HepG2 (cell line): ENCODE data around the gene GZF1. TPM values are rescaled to one million over a fixed set of nuclear protein-coding genes. Genes with fewer than 3 reads are reported as not detected.

Experiments used
- BCL3 ChIP-seq: sonication (generic); formaldehyde crosslinking; IDR thresholded peaks from 2 replicates; pipeline ENCODE4 v1.5.1; 2020; ENCODE audit warnings: mild to moderate bottlenecking, missing genetic modification reagents, moderate library complexity
- CHCHD3 ChIP-seq: sonication (generic); formaldehyde crosslinking; IDR thresholded peaks from 2 replicates; pipeline ENCODE4 v1.8.0; 2022; ENCODE audit warnings: mild to moderate bottlenecking, missing genetic modification reagents, moderate library complexity
- ETS1 ChIP-seq: sonication (generic); formaldehyde crosslinking; IDR thresholded peaks from 2 replicates; pipeline ENCODE4 v1.4.0; 2020; ENCODE audit warnings: missing genetic modification reagents
- GATA4 ChIP-seq: sonication (generic); IDR thresholded peaks from 2 replicates; pipeline ENCODE4 v1.6.1; 2016; ENCODE audit warnings: antibody characterized with exemption, low read depth, borderline replicate concordance
- GMEB1 ChIP-seq: sonication (generic); formaldehyde crosslinking; IDR thresholded peaks from 2 replicates; pipeline ENCODE4 v1.5.1; 2020; ENCODE audit warnings: missing genetic modification reagents, mild to moderate bottlenecking, borderline replicate concordance
- HIVEP1 ChIP-seq: sonication (generic); formaldehyde crosslinking; IDR thresholded peaks from 2 replicates; pipeline ENCODE4 v1.4.0; 2020; ENCODE audit warnings: mild to moderate bottlenecking, missing genetic modification reagents
- MAFK ChIP-seq, 2 experiments: IDR thresholded peaks in 1 of 2; conservative IDR thresholded peaks in 1 of 2; 2 replicates each; pipeline ENCODE4 v1.6.1; 2011; ENCODE audit warnings: improper control_type of control experiment in 2 of 2, low read length in 2 of 2
- ONECUT2 ChIP-seq: sonication (generic); formaldehyde crosslinking; IDR thresholded peaks from 2 replicates; pipeline ENCODE4 v1.4.0; 2020; ENCODE audit warnings: missing genetic modification reagents
- RBM22 ChIP-seq: fragments of 200-400 bp; formaldehyde crosslinking; optimal IDR thresholded peaks from 2 replicates; pipeline ENCODE3; 2017; ENCODE audit warnings: mild to moderate bottlenecking, low read length, moderate library complexity
- RELA ChIP-seq: sonication (generic); formaldehyde crosslinking; IDR thresholded peaks from 2 replicates; pipeline ENCODE4 v1.4.0; 2020; ENCODE audit warnings: missing genetic modification reagents
- SALL2 ChIP-seq: sonication (generic); formaldehyde crosslinking; IDR thresholded peaks from 2 replicates; pipeline ENCODE4 v1.8.1; 2023; ENCODE audit warnings: mild to moderate bottlenecking, missing genetic modification reagents, inconsistent platforms
- SATB2 ChIP-seq: sonication (generic); formaldehyde crosslinking; IDR thresholded peaks from 2 replicates; pipeline ENCODE4 v1.5.0; 2020; ENCODE audit warnings: missing genetic modification reagents
- ZMYM2 ChIP-seq: sonication (generic); formaldehyde crosslinking; IDR thresholded peaks from 2 replicates; pipeline ENCODE4 v1.8.0; 2022; ENCODE audit warnings: mild to moderate bottlenecking, missing genetic modification reagents
- ZNF20 ChIP-seq: sonication (generic); formaldehyde crosslinking; IDR thresholded peaks from 2 replicates; pipeline ENCODE4 v1.4.0; 2020; ENCODE audit warnings: mild to moderate bottlenecking, moderate library complexity, missing genetic modification reagents
- ZNF235 ChIP-seq: sonication (generic); formaldehyde crosslinking; IDR thresholded peaks from 2 replicates; pipeline ENCODE4 v1.8.1; 2023; ENCODE audit warnings: mild to moderate bottlenecking, missing genetic modification reagents, borderline replicate concordance
- ZNF260 ChIP-seq: sonication (generic); formaldehyde crosslinking; IDR thresholded peaks from 2 replicates; pipeline ENCODE4 v1.4.0; 2020; ENCODE audit warnings: missing genetic modification reagents, low read depth, mild to moderate bottlenecking, borderline replicate concordance
- ZNF337 ChIP-seq: sonication (generic); formaldehyde crosslinking; IDR thresholded peaks from 2 replicates; pipeline ENCODE4 v1.5.1; 2020; ENCODE audit warnings: missing genetic modification reagents, low read depth, mild to moderate bottlenecking, borderline replicate concordance
- ZNF383 ChIP-seq: sonication (generic); formaldehyde crosslinking; IDR thresholded peaks from 2 replicates; pipeline ENCODE4 v1.4.0; 2020; ENCODE audit warnings: missing genetic modification reagents, mild to moderate bottlenecking, borderline replicate concordance
- ZNF446 ChIP-seq: sonication (generic); formaldehyde crosslinking; IDR thresholded peaks from 2 replicates; pipeline ENCODE4 v1.5.0; 2020; ENCODE audit warnings: mild to moderate bottlenecking, missing genetic modification reagents
- ZNF616 ChIP-seq: sonication (generic); formaldehyde crosslinking; IDR thresholded peaks from 2 replicates; pipeline ENCODE4 v1.5.0; 2020; ENCODE audit warnings: low read depth, mild to moderate bottlenecking, missing genetic modification reagents
- ZNF768 ChIP-seq: sonication (generic); formaldehyde crosslinking; IDR thresholded peaks from 2 replicates; pipeline ENCODE4 v1.4.0; 2020; ENCODE audit warnings: missing genetic modification reagents
- ZSCAN5A ChIP-seq: sonication (generic); formaldehyde crosslinking; IDR thresholded peaks from 2 replicates; pipeline ENCODE4 v1.8.0; 2022; ENCODE audit warnings: mild to moderate bottlenecking, missing genetic modification reagents, borderline replicate concordance
- polyA plus RNA-seq, 8 experiments: library from polyadenylated mRNA; depleted of rRNA in 3 of 8; stranded (reverse) in 7 of 8; unstranded in 1 of 8; fragments of >200 nt; fragmentation: Illumina TruSeq in 4 of 8; extraction: Trizol in 4 of 8; gene quantifications; 2 replicates each; pipeline versions ENCODE4 v1.2.1 to v1.2.3, GENCODE V29; 2011 to 2016; ENCODE audit warnings: low read depth in 4 of 8, missing spikeins in 1 of 8, mixed read lengths in 1 of 8; ENCODE audit not compliant: insufficient read depth in 1 of 8
- total RNA-seq, 5 experiments: library from RNA; depleted of rRNA; stranded (reverse); fragments of >200 nt; fragmentation: Illumina TruSeq; extraction: Trizol; gene quantifications; 2 replicates each; pipeline ENCODE4 v1.2.3, GENCODE V29; 2016; ENCODE audit warnings: low read depth in 1 of 5

The GZF1 gene
- total and polyA plus RNA-seq, 2 of the 13 experiments (the other 11 are each of a cell fraction or from before 2014, with no cell fraction given) = 16.9 to 26.0 TPM

- TF ChIP-seq ZNF20 (CRISPR knock-in tag) = no peak
- TF ChIP-seq CHCHD3 (CRISPR knock-in tag) = peak; percentile 95
- peak; percentile 93; the same call in 1 of the 2 replicates for TF ChIP-seq SALL2 (CRISPR knock-in tag)
- no peak for TF ChIP-seq ZNF337
- TF ChIP-seq ZNF260 (CRISPR knock-in tag) = no peak
- TF ChIP-seq RELA (CRISPR knock-in tag) = no peak
- TF ChIP-seq ZNF235 = peak; percentile 74; the same call in 1 of the 2 replicates
- peak; percentile 95 for TF ChIP-seq HIVEP1 (CRISPR knock-in tag)
- no peak for TF ChIP-seq ONECUT2 (CRISPR knock-in tag)
- TF ChIP-seq BCL3 (CRISPR knock-in tag) = peak; percentile 76
- TF ChIP-seq MAFK (conservative IDR thresholded peaks at IDR 0.05 in 1 of 2, IDR thresholded peaks at IDR 0.05 in 1 of 2; ENCODE audit: low read length in 2 of 2) = no peak
- no peak for TF ChIP-seq ZNF383 (CRISPR knock-in tag)
- TF ChIP-seq GATA4 = peak; percentile 53; the same call in 1 of the 2 replicates
- no peak for TF ChIP-seq SATB2 (CRISPR knock-in tag)
- TF ChIP-seq ZMYM2 (CRISPR knock-in tag) = no peak
- no peak for TF ChIP-seq RBM22
- no peak for TF ChIP-seq ZNF446
- TF ChIP-seq ZSCAN5A = no peak
- TF ChIP-seq ZNF616 (CRISPR knock-in tag) = no peak; the same call in 1 of the 2 replicates
- no peak for TF ChIP-seq ETS1
- TF ChIP-seq GMEB1 = peak; percentile 90
- TF ChIP-seq ZNF768 (CRISPR knock-in tag) = peak; percentile 61; the same call in 1 of the 2 replicates
Observed at GRCh38 chr20:23357767-23358562, 4.0 kb upstream of the GZF1 start (continued).
